Fibroblast of villous mesenchyme (primary cell): ENCODE results near the gene ACSM6. TPM values are rescaled to one million over a fixed set of nuclear protein-coding genes. Genes with fewer than 3 reads are reported as not detected.
"Not testable (repeated sequence)": the region's sequence is repeated elsewhere in the genome, so short reads cannot be mapped to it uniquely, and the experiment has no call there.

Experiments used
- DNase-seq: peaks from one replicate; pipeline ENCODE4 v3.0.0-alpha.2; 2010; ENCODE audit warnings: low read depth
- H3K4me3 ChIP-seq: 2 replicates; pipeline ENCODE4 v1.5.1; 2011; ENCODE audit warnings: low read depth, mild to moderate bottlenecking, low read length
- CTCF ChIP-seq: IDR thresholded peaks from 2 replicates; pipeline ENCODE4 v1.5.1; 2012; ENCODE audit warnings: low read depth, mild to moderate bottlenecking, low read length; ENCODE audit not compliant: insufficient read depth
- total RNA-seq: library from RNA; depleted of rRNA; stranded (reverse); fragments of >200 nt; gene quantifications from 2 replicates; pipeline ENCODE4 v1.2.3, GENCODE V29; 2012

Gene ACSM6
- total RNA-seq, 1 donor, result not detected

- TF ChIP-seq CTCF, result no peak
- DNase-seq, result peak; percentile 96
- no peak overlapping the region for H3K4me3 ChIP-seq
Measured at GRCh38 chr10:95229724-95230627, 35.9 kb downstream of the ACSM6 start.

GRCh38 chr10:95230677-95231586, 36.9 kb downstream of the ACSM6 start:
- DNase-seq, result not testable (repeated sequence)
- H3K4me3 ChIP-seq, result peak overlapping the region; percentile 5

- DNase-seq, result no peak
- no peak for TF ChIP-seq CTCF
- no peak overlapping the region for H3K4me3 ChIP-seq
Measured at GRCh38 chr10:95233377-95234034, 39.5 kb downstream of the ACSM6 start.

- TF ChIP-seq CTCF, result no peak
Measured at GRCh38 chr10:95234951-95235350, 40.9 kb downstream of the ACSM6 start.

GRCh38 chr10:95235676-95236067, 41.6 kb downstream of the ACSM6 start:
- DNase-seq, result no peak
- no peak overlapping the region for H3K4me3 ChIP-seq
- TF ChIP-seq CTCF, result no peak

More at GRCh38 chr10:95234951-95235350, 40.9 kb downstream of the ACSM6 start:
- no peak for DNase-seq
- H3K4me3 ChIP-seq, result no peak overlapping the region

- no peak for TF ChIP-seq CTCF
- peak; percentile 79 for DNase-seq
- no peak overlapping the region for H3K4me3 ChIP-seq
Measured at GRCh38 chr10:95236068-95236903, 42.2 kb downstream of the ACSM6 start.
